OCI-LY7 (cell line): ENCODE results near the gene NEMF.

Experiments used
- CTCF ChIP-seq: fragments of 200-600 bp; sonication (generic); conservative IDR thresholded peaks from 2 replicates; pipeline ENCODE4 v1.5.1; 2014; ENCODE audit warnings: mild to moderate bottlenecking, antibody characterized with exemption, low read length, moderate library complexity, mixed read lengths
- EZH2phosphoT487 ChIP-seq: fragments of 200-600 bp; sonication (generic); IDR thresholded peaks from 2 replicates; pipeline ENCODE4 v1.6.1; 2018; ENCODE audit warnings: low read depth, borderline replicate concordance, mild to moderate bottlenecking, mixed run types, antibody characterized with exemption, low read length, moderate library complexity, mixed read lengths

- no peak for TF ChIP-seq CTCF
- TF ChIP-seq EZH2phosphoT487, result no peak
Observed at GRCh38 chr14:49770212-49770817, 82.3 kb downstream of the NEMF start.
